Thyroid gland (tissue), 4 donors: ENCODE measurements around the gene NME7. TPM values are rescaled to one million over a fixed set of nuclear protein-coding genes. Genes with fewer than 3 reads are reported as not detected.

Experiments used
- DNase-seq, 2 donors: peaks; one replicate each; pipeline ENCODE4 v3.0.0-alpha.2; 2019
- H3K27ac ChIP-seq, 3 donors: fragments of 200-600 bp; sonication (generic); 1 replicate in 2 of 3; 2 replicates in 1 of 3; pipeline ENCODE4 v1.5.1; 2016 to 2019; ENCODE audit warnings: mild to moderate bottlenecking in 1 of 3, moderate library complexity in 1 of 3
- H3K27me3 ChIP-seq: fragments of 200-600 bp; sonication (generic); one replicate; pipeline ENCODE4 v1.5.1; 2019
- H3K36me3 ChIP-seq, 2 donors: fragments of 200-600 bp; sonication (generic); one replicate each; pipeline ENCODE4 v1.5.1; 2016 to 2019
- H3K4me1 ChIP-seq, 2 donors: fragments of 200-600 bp; sonication (generic); one replicate each; pipeline ENCODE4 v1.5.1; 2017 to 2019
- H3K4me3 ChIP-seq, 3 donors: fragments of 200-600 bp; sonication (generic); replicated peaks in 1 of 3; 1 replicate in 2 of 3; 2 replicates in 1 of 3; pipeline ENCODE4 v1.5.1; 2016; ENCODE audit warnings: mild to moderate bottlenecking in 1 of 3
- H3K9me3 ChIP-seq: fragments of 200-600 bp; sonication (generic); one replicate; pipeline ENCODE4 v1.5.1; 2017
- POLR2A ChIP-seq, 2 donors: fragments of 450-650 bp; IDR thresholded peaks; one replicate each; pipeline ENCODE4 v1.6.1; 2017; ENCODE audit warnings: antibody characterized with exemption in 2 of 2, mild to moderate bottlenecking in 2 of 2, moderate library complexity in 1 of 2
- WGBS, 2 donors: methylation state at CpG; one replicate each; pipeline ENCODE4 v1.1.5; 2017; 5-methylcytosine and 5-hydroxymethylcytosine counted together
- intact Hi-C: fragments of 100-400 bp; cut with DNase I; formaldehyde crosslinking; loops from one replicate; pipeline ENCODE4 v1.15.1; 2023
- total RNA-seq, 4 donors: library from RNA; depleted of rRNA; stranded (reverse); fragments of >200 nt; gene quantifications; one replicate each; pipeline ENCODE4 v1.2.3, GENCODE V29; 2016
- TF ChIP-seq, protein P1 (sequence below), 6 experiments: fragments of 200-600 bp in 3 of 6; fragments of 450-650 bp in 3 of 6; sonication (generic) in 3 of 6; IDR thresholded peaks; one replicate each; pipeline ENCODE4 v1.5.1; 2016 to 2019; ENCODE audit warnings: antibody characterized with exemption in 6 of 6, mild to moderate bottlenecking in 2 of 6, inconsistent platforms in 1 of 6, moderate library complexity in 1 of 6

Gene NME7
- total RNA-seq, 4 donors from 2014 or later, result 26.3 to 44.9 (median 36.4) TPM

DNA sequence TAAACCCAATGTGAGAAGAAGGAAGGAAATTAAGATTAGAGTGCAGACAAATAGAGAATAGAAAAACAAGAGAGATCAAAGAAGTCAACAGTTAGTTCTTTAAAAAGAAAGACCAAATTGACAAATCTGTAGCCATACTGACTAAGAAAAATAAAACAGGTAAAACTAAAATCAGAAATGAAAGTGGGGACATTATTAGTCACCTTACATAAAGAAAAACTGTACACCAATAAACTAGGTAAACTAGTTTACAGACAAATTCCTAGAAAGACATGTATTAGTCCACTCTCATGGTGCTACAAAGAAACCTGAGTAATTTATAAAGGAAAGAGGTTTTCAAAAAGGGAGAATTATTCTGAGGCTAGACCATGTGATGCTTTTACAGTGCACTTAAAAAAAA, 22.7 kb upstream of the NME7 start:
- Histone ChIP-seq H3K4me1 (no peaks in the 10 kb centered on the region), H3K36me3 (peaks cover 28 to 51% of the 10 kb centered on the region in 2 donors), H3K4me3 (no peak overlapping the region), H3K27ac (no peak overlapping the region), H3K27me3 (no peaks in the 10 kb centered on the region), H3K9me3 (no peaks in the 10 kb centered on the region)
- intact Hi-C loops, result no loop called here
- DNase-seq, result no peak
- TF ChIP-seq POLR2A (IDR thresholded peaks at IDR 0.05), result no peak
- TF ChIP-seq, protein P1, sequence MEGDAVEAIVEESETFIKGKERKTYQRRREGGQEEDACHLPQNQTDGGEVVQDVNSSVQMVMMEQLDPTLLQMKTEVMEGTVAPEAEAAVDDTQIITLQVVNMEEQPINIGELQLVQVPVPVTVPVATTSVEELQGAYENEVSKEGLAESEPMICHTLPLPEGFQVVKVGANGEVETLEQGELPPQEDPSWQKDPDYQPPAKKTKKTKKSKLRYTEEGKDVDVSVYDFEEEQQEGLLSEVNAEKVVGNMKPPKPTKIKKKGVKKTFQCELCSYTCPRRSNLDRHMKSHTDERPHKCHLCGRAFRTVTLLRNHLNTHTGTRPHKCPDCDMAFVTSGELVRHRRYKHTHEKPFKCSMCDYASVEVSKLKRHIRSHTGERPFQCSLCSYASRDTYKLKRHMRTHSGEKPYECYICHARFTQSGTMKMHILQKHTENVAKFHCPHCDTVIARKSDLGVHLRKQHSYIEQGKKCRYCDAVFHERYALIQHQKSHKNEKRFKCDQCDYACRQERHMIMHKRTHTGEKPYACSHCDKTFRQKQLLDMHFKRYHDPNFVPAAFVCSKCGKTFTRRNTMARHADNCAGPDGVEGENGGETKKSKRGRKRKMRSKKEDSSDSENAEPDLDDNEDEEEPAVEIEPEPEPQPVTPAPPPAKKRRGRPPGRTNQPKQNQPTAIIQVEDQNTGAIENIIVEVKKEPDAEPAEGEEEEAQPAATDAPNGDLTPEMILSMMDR (IDR thresholded peaks at IDR 0.05), result no peak

DNA sequence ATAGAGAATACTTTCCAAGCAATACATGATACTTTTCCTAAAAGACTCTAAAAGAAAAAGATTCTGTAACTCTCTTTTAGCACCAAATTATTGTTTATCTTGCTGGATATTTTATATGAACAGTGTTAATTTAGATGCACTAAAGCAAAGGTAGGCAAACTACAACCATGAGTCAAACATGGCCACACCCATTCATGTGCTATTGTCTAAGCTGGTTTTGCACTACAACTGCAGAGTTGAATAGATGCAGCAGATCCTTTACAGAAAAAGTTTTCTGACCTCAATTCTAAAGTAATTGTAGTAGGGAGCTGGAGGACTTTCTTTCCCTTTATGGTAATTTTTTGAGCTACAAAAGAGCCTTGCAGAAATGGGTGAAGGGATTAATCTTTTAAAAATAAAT, 19.8 kb upstream of the NME7 start:
- Histone ChIP-seq H3K4me3 (no peak overlapping the region), H3K9me3 (no peaks in the 10 kb centered on the region), H3K27ac (no peak overlapping the region), H3K4me1 (no peaks in the 10 kb centered on the region), H3K27me3 (no peaks in the 10 kb centered on the region), H3K36me3 (peaks cover 38 to 44% of the 10 kb centered on the region in 2 donors)
- no peak for DNase-seq
- no peak for TF ChIP-seq POLR2A (IDR thresholded peaks at IDR 0.05)
- TF ChIP-seq, protein P1 (IDR thresholded peaks at IDR 0.05), result no peak
- intact Hi-C loops, result no loop called here

DNA sequence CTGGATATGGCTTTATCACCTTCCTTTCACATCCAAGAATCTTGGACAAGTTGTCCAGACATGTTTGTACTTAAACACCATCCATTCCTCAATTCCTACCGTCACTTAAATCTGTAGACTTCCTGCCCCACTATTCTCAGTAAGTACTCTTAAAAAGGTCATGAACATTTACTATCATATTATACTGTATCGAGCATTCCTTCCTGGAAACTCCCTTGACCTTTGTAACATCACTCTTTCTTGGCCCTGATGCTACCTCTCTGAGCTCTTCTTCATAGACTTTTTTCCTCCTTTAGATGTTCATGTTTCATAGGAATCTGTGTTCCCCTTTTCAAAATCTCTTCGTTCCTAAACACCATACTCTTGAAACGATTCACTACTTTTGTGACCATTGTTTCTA, 15.9 kb upstream of the NME7 start:
- Histone ChIP-seq H3K36me3 (peaks cover 21 to 45% of the 10 kb centered on the region in 2 donors), H3K27ac (no peak overlapping the region), H3K27me3 (no peaks in the 10 kb centered on the region), H3K4me3 (no peak overlapping the region), H3K4me1 (no peaks in the 10 kb centered on the region), H3K9me3 (no peaks in the 10 kb centered on the region)
- no peak for DNase-seq
- TF ChIP-seq, protein P1 (IDR thresholded peaks at IDR 0.05), result no peak
- TF ChIP-seq POLR2A (IDR thresholded peaks at IDR 0.05), result no peak
- 81 to 91% methylated on average over 4 of the region's 4 CpGs for WGBS, 2 donors
- intact Hi-C loops, result no loop called here

DNA sequence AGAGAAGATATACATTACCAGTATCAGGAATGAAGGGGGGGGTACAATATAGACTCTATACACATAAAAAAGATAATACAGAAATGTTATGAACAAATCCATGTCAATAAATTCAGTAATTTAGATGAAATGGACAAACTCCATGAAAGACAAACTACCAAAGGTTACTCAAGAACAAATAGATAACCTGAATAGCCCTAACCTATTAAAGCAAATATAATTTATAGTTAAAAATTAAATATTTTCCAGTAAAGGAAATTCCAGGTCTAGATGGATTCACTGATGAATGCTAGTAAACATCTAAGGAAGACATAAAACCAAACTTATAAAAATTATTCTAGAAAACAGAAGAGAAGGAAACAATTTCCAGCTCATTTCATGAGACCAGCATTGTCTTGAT, 13.6 kb upstream of the NME7 start:
- intact Hi-C loops, result no loop called here
- Histone ChIP-seq H3K4me3 (no peak overlapping the region), H3K36me3 (peaks cover 20 to 39% of the 10 kb centered on the region in 2 donors), H3K27me3 (no peaks in the 10 kb centered on the region), H3K9me3 (no peaks in the 10 kb centered on the region), H3K4me1 (no peaks in the 10 kb centered on the region), H3K27ac (no peak overlapping the region)
- no peak for DNase-seq
- TF ChIP-seq POLR2A (IDR thresholded peaks at IDR 0.05), result no peak
- TF ChIP-seq, protein P1 (IDR thresholded peaks at IDR 0.05), result no peak

DNA sequence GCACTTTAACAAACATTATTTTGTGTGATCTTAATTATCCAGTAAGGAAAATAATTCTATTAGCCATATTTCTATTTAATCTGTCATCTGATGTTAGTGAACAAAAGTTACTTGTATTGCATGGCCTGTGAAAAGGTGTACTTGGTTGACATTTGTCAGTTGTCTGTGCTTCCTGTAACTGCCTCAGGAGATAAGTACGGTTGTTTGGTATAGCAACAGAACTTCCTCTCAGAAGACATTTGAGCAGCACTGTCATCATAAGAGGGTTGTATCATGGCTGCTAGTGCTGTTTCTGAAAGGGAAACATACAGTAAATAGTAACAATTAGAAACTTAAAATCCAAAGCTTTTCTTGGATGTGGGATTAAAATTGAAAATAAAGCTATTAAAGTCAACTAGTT, 3.8 kb upstream of the NME7 start:
- Histone ChIP-seq H3K27me3 (no peaks in the 10 kb centered on the region), H3K4me3 (no peak overlapping the region), H3K27ac (no peak overlapping the region), H3K4me1 (peaks cover 17 to 18% of the 10 kb centered on the region in 2 donors), H3K9me3 (no peaks in the 10 kb centered on the region), H3K36me3 (peaks cover 3 to 7% of the 10 kb centered on the region in 2 donors)
- intact Hi-C loops, result no loop called here
- WGBS, 2 donors, result 84 to 85% methylated on average over 1 of the region's 1 CpG
- DNase-seq, result no peak
- TF ChIP-seq POLR2A (IDR thresholded peaks at IDR 0.05), result no peak
- TF ChIP-seq, protein P1 (IDR thresholded peaks at IDR 0.05), result no peak
